ENCODE data around the gene ATF1.

- no peak for TF ChIP-seq CTCF (IDR thresholded peaks at IDR 0.05; ENCODE audit: low read depth, low read length)
- TF ChIP-seq EZH2phosphoT487 (IDR thresholded peaks at IDR 0.05; ENCODE audit: low read depth) = no peak
Observed at GRCh38 chr12:50728841-50729240, 35.1 kb upstream of the ATF1 start.
